HG03354 (cell line): Measurements from ENCODE around the gene HSPBAP1.
"Not testable (repeated sequence)": the region's sequence is repeated elsewhere in the genome, so short reads cannot be mapped to it uniquely, and the experiment has no call there.

Experiments
- ATAC-seq: cut with Tn5 transposase; IDR thresholded peaks from one replicate; pipeline ENCODE4 v1.9.1; 2021; ENCODE audit warnings: mild to moderate bottlenecking; ENCODE audit not compliant: unreplicated experiment, poor library complexity, severe bottlenecking

Gene HSPBAP1

GRCh38 chr3:122787872-122788271 lies 5.8 kb downstream of the HSPBAP1 start:
- ATAC-seq = no peak

DNA sequence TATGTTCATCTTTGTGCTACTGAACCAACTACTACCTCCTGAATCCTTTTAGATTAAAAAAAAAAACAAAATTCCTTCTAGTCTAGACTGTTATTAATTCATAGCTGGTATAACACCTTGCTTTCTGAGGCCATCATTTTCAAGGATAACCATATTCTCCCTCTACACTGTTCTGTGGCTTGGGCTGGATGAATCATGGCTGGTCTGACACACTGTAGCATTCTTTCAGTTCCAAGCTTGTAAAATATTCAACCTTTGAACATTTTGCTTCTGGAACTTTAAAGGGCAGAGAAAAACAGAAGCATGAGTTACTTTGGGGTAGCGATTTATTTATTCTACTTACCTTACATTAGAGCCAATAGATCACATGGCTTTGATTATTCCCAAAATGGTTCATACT lies 7.6 kb downstream of the HSPBAP1 start:
- no peak for ATAC-seq

DNA sequence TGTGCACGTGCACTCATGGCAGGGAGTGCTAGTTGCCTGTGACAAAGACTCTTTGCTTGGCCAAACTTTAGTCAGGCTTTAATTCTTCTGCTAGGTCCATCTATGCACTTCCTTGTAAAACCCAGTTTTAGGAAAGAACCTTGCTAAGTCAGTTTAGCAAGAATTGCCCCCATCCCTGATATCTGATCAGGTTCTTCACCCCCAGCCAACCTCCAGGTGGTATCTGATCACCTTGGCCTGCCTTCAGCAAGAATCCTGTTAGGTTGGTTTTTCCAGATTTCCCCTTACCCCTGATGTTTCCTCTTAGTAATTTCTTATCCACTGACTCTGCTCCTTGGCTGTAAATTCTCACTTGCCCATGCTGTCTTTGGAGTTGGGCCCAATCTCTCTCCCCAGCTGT lies 8.4 kb downstream of the HSPBAP1 start:
- ATAC-seq = no peak

- no peak for ATAC-seq
These were observed 9.2 kb downstream of the HSPBAP1 start for GRCh38 chr3:122784436-122784835.

GRCh38 chr3:122782804-122783203 lies 10.8 kb downstream of the HSPBAP1 start:
- ATAC-seq = no peak

DNA sequence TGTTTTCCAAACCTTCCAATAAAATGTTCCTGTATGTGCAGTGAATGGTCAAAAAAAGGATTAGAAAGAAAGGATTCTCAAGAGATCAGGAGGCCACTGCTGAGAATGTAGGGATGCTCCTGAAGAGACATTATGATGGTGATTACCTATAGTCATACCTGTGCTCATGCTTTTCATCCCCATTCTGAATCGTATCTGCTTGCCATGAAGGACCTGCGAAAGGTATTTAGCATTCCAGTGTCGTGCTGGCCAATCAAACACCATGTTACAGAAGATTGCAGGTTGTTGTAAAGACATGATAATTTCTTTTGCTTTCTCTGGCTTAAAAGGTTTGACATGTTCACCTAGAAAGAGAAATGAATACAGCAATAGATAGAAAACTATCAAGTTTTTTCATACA lies 16.1 kb downstream of the HSPBAP1 start:
- no peak for ATAC-seq

GRCh38 chr3:122776675-122777468 lies 16.8 kb downstream of the HSPBAP1 start:
- no peak for ATAC-seq

GRCh38 chr3:122774564-122774963 lies 19.1 kb downstream of the HSPBAP1 start:
- ATAC-seq = no peak

DNA sequence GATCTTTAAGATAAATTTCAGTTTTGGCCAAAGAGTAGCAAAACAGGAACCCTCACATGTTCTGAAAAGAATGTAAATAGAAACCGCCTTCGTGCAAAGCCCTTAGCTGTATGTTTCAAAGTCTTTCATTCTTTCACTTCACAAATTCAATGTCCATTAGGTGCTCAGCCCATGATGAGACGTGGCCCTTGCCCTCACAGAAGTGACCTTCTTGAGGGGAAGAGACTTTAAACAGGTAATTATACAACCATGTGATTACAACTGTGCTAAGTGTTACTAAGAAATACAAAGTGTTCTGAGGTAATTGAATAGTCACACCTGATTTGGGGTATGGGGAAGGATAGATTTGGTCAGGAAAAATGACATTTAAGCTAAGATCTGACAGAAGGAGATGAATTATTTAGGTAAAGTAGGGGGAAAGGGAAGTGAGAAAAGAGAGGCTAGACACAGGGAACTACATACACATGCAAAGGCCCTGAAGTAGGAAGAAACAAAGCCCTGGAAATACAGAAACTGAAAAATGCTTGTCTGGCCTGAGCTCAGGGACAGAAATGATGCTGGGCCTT lies 19.6 kb downstream of the HSPBAP1 start:
- peak; percentile 45 for ATAC-seq

GRCh38 chr3:122772827-122773226 lies 20.8 kb downstream of the HSPBAP1 start:
- no peak for ATAC-seq

DNA sequence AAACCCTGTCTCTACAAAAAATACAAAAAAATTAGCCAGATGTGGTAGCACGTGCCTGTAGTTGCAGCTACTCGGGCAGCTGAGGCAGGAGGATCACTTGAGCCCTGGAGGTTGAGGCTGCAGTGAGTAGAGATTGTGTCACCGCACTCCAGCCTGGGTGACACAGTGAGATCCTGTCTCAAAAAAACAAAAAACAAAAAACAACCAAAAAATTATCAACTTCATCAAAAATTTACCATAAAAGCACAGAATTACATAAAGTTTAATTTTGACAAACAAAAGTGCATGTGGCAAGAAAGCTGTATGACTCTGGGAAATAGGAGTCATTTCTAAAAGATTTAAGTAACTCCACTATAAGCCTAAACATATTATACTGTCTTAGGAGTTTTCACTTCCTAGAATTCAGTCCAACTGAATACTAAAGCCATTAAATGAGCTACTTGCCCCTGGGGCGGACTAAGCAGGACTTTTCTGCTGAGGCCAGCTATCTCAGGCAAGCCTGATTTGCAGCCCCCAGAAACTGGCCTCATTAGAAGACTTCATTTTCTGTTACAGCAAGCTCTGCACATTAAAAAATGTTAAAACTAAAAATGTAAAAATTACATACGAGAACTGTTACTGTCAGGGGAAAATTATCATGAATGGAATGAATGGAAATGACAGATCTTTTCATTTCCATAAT lies 23.0 kb downstream of the HSPBAP1 start:
- ATAC-seq = no peak

GRCh38 chr3:122767540-122768372 lies 25.9 kb downstream of the HSPBAP1 start:
- no peak for ATAC-seq

DNA sequence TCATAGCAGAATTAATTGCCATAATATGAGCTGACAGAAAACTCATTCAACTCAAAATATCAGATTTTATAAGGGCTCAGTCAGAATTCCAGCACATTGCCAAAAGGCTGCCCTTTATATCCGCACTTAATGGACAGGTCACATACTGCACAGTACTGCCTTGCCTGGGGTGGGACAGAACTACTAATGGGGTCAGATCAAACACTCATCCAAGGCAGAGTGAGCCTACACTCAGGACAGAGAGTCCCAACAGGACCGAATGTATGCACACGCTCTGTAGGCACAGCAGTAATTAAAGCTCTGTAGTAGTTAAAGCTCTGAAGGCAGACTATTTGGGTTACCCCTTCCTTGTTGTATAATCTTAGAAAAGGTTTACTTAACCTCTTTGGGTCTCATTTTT lies 27.2 kb downstream of the HSPBAP1 start:
- no peak for ATAC-seq

DNA sequence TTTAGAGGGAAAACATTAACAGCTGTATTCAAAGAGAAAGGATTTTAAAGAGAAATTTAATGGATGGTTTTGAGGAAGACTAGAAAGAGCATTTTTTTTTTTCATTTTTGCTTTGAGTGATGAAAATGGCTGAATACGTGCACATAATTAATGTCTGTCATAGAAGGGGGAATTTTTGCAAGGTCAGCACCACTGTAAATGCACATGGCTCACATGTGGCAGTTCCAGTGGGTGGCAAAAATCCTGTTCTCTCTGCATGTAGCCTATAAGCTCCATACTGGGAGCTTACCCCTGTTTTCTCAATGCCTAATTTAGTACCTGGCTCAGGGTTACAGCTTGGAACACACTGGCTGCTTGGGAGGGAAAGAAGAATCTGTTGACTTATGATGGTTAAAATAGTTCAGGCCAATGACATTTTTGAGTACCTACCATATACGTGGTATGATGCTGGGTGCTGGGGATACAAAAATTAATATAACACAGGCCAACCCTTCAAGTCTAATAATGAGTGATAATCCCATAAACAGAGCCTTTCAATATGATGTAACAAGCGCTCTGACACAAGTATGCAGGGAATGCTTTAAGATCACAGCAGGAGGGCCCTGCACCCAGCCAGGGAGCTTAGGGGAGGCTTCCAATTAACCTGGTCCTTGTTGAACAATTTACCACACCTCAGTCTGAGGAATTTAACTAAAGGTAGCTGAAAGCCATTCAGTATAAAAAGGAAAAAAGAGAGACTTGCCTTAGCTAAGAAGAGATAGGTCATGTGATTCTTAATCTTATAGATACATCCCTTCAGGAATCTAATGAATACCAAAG lies 33.0 kb downstream of the HSPBAP1 start:
- ATAC-seq = no peak

DNA sequence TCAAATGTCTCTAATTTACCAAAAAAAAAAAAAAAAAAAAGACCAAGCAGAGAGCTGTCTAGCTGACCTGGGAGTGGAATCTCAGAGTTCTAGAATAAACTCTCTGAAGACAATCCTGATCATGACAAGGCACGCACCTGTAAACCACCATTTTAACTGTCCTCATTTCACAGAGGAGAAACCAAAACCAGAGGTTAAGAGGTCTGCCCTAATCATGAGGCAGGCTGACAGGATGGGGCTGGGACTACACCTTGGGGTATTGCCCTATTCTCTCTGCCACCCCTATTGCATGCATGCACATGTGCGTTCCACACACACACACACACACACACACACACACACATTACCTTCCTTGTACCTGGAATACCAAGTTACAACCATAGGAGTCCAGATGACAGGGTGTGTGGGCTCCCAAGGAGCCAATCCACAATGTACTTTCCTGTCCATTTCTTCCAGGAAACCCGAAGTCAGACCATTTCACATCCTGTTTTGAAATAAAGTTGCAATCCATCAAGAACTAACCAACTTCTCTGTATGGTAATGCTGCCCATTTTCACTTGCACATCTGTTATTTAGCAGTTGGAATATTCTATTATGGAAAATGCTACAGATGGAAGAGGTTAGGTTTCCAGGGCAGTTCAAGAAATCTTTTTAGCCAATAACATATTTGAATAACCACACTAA lies 34.6 kb downstream of the HSPBAP1 start:
- no peak for ATAC-seq

DNA sequence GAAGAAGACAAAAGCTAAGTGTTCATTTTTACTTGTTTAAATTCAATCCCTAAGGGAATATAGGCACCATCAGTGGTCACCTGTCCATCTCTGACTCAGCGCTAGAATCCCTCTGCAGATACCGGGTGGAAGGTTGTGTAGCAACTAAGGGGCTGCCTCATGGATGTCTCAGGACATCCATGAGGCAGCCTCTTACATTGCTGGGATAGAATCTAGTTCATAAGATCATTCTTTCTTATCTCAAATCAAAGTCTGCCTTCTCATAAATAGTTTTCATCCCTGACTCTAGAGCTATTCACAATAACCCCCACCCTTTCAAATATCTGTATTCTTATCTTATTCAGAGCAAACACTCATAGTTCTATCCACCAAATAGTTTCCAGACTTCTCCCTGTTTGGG lies 38.1 kb downstream of the HSPBAP1 start:
- ATAC-seq = no peak

DNA sequence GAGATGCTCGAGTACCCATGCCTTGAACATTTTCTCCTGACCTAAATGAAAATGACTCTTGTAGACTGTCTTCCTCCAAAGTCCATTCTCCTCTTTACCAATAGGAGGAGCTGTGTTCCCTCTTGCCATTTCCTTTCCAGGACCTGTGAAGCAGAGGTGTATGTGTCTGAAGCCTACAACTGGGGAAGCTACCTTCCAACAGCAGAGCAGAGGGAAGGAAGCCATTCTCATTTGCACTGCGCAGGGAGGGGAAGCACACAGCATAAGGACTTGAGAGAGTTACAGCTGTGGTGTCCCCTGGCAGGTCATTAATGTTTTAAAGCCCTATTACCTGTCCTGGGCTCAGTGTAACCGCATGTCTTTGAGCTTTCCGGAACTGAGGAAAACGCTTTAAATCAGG lies 38.7 kb downstream of the HSPBAP1 start:
- peak; percentile 74 for ATAC-seq

DNA sequence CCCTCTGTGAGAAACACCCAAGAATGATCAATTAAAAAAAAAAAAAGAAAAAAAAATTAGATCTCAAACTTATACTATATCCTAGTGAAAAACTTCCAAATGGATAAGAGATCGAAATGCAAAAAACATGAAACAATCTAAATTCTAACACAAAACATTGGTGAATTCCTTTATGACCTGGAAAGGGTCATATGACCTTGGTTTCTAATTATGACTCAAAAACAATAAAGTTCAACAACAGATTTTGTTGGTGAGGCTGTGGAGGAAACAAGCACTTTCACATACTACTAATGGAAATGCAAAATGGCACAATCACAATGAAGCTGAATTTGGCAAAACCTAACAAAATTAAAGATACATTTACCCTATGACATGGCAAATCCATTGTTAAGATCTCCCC lies 45.3 kb downstream of the HSPBAP1 start:
- no peak for ATAC-seq

- ATAC-seq = not testable (repeated sequence)
These were observed 46.3 kb downstream of the HSPBAP1 start for GRCh38 chr3:122747295-122747694.
